LNCaP clone FGC (cell line): ENCODE data around the gene ZNF774.
A peak's percentile ranks its signal among the peaks of the same experiment; 100 is the strongest.
"Not testable (repeated sequence)": the region's sequence is repeated elsewhere in the genome, so short reads cannot be mapped to it uniquely, and the experiment has no call there.

Experiments used
- DNase-seq: peaks from one replicate; pipeline ENCODE4 v3.0.0-alpha.2; 2011; ENCODE audit warnings: low read depth
- H3K4me3 ChIP-seq: 2 replicates; pipeline ENCODE4 v1.5.1; 2011; ENCODE audit warnings: mild to moderate bottlenecking, low read depth, low read length, control low read depth
- TF ChIP-seq, protein P1 (sequence below): IDR thresholded peaks from 2 replicates; pipeline ENCODE4 v1.5.1; 2012; ENCODE audit warnings: mild to moderate bottlenecking; ENCODE audit not compliant: control insufficient read depth, insufficient read depth; ENCODE audit errors: extremely low read depth

The ZNF774 gene

DNA sequence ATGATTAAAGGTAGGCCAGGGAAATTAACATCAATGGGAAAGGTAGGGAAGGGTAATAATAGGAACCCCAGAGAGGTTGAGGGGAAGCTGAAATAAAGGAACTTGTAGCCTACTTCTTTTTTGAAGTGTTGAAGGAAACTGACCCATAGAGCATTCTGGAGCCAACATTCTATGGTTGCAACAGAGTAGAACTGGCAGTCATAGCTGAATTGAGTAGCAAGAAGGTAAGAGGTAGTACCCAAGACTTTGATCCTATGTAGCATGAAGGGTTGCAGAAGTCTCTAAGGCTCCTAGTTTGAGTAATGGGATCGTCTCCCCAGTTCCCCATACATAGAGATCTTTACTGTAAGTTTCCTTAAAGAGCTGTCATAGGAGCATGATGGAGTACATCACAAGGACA is 7.4 kb upstream of the ZNF774 start:
- TF ChIP-seq, protein P1, sequence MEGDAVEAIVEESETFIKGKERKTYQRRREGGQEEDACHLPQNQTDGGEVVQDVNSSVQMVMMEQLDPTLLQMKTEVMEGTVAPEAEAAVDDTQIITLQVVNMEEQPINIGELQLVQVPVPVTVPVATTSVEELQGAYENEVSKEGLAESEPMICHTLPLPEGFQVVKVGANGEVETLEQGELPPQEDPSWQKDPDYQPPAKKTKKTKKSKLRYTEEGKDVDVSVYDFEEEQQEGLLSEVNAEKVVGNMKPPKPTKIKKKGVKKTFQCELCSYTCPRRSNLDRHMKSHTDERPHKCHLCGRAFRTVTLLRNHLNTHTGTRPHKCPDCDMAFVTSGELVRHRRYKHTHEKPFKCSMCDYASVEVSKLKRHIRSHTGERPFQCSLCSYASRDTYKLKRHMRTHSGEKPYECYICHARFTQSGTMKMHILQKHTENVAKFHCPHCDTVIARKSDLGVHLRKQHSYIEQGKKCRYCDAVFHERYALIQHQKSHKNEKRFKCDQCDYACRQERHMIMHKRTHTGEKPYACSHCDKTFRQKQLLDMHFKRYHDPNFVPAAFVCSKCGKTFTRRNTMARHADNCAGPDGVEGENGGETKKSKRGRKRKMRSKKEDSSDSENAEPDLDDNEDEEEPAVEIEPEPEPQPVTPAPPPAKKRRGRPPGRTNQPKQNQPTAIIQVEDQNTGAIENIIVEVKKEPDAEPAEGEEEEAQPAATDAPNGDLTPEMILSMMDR, result no peak
- no peak overlapping the region for H3K4me3 ChIP-seq
- no peak for DNase-seq

DNA sequence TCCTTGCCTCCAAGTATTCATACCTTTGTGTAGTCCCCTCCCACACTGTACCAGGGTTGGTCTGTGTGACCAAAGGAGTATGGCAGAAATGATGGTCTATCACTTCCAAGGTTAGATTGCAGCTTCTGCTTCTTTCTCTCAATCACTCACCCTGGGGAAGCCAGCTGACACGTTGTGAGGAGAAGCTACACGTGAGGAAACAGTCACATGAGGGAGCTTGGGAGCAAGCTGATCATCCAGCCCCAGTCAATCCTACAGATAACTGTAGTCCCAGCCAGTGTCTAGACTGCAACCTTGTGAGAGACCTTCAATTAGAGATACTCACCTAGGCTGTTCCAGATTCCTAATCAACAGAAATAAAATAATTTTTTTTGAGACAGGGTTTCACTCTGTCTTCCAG is 6.2 kb upstream of the ZNF774 start:
- no peak for DNase-seq
- no peak overlapping the region for H3K4me3 ChIP-seq
- TF ChIP-seq, protein P1, result no peak

DNA sequence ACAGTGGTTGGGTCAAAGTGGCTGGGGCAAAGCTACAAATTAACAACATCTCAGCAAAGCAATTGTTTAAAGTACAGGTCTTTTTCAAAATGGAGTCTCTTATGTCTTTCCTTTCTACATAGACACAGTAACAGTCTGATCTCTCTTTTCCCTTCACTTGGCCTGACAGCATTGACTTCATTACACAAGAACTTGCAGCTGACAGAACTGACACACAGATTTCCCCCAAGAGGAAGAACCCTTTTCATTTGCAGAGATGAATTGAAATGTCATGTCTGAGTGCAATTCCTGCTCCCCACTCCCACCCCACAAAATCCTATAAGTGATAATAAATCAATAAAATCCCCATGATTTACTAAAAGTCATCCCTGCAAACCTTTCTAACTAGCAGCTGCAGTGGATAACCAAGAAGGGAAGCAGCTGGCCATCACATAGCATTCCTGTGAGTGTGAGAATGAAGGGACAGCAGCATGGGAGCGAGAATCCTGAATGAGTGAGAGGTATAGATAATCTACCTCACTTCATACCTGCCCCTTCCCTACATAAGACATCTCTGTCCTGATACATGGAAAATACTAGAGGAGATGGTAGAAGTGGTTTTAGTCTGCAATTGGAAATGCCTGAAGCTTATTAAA is 4.5 kb upstream of the ZNF774 start:
- DNase-seq, H3K4me3 ChIP-seq: not testable (repeated sequence)

DNA sequence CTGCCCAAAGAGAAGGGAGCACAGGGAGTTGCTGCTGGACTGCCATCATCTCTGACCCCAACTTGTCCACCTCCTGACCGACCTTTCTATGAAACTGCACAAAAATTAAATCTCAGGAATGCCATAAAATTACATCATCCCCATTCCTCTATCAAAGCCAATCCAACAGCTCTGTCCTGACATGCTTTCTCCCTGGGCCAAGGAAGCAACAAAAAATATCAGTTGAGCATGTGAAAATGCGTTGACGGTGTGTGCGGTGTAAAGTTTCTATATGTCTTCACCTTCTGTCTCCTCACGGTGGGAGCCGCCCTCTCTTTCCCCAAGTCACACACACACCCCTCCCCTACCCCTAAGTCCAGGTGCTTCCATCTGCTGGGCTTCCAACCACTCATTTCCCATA is 3.6 kb upstream of the ZNF774 start:
- H3K4me3 ChIP-seq, result no peak overlapping the region
- TF ChIP-seq, protein P1, result no peak
- DNase-seq, result no peak

DNA sequence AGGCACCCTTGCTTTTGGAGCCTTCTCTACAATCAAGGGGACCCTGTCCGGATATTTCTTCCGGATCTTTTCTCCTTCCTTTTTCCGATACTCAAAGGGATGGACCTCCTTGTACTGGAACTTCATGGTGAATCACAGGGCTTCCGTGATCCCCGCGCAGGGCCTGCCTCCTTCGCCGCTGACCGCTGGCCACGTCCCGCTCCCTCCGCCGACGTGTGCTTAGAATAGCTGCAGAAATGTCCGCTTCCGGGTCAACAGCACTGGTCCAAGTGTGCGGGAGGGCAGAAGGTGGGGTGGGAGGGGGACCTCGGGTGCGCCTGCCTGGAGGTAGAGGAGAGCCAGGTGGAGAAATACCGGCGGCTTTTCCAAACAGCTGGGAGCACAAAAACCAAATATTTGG is 3.0 kb upstream of the ZNF774 start:
- H3K4me3 ChIP-seq, result no peak overlapping the region
- TF ChIP-seq, protein P1, result no peak
- no peak for DNase-seq

DNA sequence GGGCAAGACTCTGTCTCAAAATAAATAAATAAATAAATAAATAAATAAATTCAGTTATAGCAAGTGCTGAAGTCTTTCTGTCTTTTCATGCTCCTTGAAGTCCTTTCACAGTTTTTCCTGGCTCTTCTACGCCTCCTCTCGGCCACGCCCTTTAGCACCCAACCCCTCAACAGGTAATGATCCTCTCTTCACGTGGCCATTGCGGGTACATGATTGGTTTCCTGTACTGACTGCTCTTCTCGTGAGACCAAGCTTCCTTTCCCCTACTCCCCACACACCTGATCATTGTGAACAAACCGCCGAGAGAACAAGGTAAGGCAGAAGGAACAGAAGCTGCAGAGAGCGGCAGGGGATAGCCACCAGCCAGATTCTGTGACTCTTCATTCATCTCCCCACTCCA is 2.3 kb upstream of the ZNF774 start:
- H3K4me3 ChIP-seq, result no peak overlapping the region
- TF ChIP-seq, protein P1, result no peak
- DNase-seq, result no peak

DNA sequence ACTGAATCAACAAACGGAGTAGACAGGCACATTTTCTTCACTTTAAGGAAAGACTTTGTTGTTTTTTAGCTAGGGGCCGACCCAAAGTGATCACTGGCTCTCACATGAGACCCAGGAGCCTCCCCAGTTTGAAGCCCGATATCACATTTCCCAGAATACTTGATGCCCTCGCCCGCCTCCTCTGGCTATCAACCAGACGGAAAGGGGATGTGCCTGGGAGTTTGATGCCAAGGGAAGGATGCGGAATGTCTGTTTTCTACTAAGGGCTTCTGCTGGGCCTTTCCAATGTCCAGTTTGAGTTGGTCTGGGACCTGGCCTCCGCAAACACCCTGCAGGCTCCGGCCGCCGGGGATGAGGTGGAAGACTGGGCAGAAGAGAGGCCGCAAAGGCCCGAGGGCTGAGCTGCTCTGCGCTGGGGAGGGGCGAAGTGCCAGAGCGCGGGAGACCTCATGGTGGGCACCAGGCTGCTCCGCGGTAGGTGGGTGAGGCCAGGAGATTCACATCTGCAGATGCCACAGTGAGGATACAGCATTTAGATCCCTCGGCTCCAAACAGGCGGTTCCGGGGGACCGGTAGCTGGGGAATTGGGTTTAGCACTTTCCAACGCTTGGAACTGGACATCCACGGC is 491 bp upstream of the ZNF774 start:
- H3K4me3 ChIP-seq, result peak overlapping the region; percentile 75
- no peak for DNase-seq
- TF ChIP-seq, protein P1, result no peak
